HG03103 (cell line): ENCODE data around the gene RNF114.

Source experiments
- ATAC-seq: cut with Tn5 transposase; IDR thresholded peaks from one replicate; pipeline ENCODE4 v1.9.1; 2021; ENCODE audit warnings: low read depth; ENCODE audit not compliant: unreplicated experiment

Gene RNF114

DNA sequence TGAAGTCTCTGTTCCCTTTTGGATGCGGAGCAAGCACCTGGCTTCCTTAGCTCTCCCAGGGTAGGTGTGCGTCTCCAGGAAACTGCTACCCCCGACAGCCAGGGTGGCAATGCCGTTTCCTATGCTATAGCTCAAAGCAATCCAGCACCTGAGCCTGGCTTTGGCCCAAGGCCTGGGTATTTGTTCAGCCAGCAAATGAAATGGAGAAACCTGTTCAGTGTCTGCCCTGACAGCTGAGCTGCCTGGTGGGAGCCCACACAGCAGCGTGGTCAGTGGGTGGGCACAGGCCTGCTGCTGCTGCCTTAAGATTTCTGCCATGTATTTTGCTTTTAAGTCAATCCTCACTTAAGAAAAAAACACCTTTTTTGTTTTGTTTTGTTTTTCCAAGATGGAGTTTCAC lies 34.6 kb upstream of the RNF114 start:
- ATAC-seq, result no peak

DNA sequence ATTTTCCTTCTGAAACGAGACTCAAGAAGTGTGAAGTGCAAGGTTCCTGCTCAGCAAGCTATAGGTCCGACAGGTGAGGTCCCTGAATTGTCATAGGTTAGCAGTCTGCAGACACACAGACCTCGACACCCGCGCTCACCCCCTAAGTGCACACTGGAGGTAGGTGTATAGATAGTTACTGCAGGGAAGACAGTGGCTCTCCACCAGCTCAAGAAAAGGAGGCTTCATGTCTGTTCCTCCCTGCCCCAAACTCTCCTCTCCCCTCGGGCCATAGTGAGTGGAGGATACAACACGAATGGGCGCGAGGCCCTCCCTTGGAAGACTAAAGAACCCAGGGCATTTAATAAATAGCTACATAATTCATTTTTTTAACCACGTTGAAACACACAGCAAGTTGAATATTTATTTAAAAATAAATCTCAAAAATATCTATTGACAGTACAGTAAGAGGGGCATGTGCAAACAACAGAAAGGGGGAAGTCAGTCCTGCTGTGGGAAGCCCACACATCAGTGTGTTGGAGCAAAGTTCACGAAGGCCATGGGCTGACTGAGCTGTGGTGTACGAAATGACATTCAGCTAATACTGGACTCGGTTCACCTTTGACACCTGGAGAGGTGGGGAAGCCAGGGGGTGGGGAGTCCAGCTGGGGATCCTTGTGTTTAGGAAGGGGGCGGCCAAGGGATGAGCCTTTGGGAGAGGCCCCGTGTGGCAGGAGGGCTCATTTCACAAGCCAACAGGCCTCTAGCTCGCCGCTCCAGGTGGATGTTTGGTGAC lies 31.6 kb upstream of the RNF114 start:
- no peak for ATAC-seq

DNA sequence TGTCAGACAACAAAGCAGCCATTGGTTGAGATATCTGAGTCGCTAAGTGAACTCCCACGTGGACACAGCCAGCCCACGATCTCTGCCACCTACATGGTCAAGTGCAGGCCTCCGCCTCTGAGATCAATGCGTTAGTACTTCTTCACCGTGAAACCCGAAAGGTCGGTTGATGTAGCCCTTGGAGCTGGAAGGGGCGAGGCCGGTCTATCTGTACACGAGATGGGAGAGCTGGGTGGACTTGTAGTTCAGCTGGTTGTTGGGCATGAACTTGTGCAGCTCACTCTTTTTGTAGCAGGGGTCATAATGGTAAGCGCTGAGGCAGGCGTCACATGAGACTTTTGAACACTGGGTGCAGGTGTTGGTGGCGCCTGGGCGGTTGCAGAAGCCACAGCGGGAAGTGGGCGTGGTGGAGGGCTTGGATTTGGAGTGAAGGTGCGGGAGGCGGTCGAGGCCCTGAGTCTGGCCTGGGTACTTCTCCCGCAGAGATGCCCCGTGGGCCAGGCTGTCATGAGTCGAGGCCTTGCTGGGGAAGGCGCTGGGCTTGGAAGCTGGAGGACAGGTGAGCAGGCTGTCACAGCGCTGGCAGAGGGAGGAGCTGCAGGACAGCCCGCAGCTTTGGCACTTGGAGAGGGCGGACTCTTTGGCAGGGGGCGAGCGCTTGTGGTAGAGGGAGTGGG lies 30.6 kb upstream of the RNF114 start:
- no peak for ATAC-seq

DNA sequence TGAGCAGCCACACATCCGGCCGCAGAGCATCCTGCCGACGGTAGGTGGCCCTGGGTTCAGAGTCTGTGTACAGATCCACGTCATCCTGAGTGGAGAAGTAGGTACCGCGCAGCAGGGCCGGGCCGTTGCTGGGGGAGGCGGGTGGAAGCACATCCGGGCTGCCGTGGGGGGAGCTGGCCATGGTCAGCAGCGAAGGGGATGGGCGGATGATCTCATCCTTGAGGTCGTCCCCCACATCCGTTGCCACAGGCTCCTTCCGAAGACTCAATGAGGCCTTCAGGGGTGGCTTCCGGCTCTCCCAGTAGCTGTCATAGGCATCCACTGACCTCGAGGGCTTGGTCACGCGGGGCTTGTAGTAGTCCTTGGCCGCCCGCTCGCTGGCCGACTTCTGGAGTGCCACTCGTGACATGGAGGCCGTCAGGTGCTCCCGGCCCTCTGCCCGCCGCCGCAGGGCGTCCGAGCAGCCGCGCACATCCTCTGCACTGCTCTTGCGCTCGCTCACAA lies 30.0 kb upstream of the RNF114 start:
- no peak for ATAC-seq

DNA sequence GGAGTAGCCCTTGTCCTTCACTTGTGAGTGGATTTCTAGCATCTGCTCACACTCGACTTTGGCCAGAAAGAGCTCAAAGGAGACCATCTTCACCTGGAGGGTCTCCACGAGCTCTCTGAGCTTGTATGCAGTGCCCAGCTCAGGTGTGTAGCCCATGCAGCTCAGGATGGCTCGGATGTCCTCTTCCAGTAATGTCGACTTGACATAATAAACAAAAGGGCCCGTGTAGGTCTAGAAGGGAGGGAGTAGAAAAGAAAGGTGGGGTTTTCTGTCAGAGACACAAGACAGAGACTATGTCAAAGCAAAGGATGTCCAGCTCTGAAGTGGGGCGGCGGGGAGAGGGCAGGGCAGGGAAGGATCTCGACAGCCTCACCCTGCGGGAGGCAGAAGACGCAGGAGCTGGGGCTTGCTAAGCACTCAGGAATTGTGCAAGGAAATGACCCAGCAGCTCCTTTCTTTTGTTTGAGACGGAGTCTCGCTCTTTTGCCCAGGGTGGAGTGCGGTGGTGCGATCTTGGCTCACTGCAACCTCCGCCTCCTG lies 29.5 kb upstream of the RNF114 start:
- ATAC-seq, result no peak

DNA sequence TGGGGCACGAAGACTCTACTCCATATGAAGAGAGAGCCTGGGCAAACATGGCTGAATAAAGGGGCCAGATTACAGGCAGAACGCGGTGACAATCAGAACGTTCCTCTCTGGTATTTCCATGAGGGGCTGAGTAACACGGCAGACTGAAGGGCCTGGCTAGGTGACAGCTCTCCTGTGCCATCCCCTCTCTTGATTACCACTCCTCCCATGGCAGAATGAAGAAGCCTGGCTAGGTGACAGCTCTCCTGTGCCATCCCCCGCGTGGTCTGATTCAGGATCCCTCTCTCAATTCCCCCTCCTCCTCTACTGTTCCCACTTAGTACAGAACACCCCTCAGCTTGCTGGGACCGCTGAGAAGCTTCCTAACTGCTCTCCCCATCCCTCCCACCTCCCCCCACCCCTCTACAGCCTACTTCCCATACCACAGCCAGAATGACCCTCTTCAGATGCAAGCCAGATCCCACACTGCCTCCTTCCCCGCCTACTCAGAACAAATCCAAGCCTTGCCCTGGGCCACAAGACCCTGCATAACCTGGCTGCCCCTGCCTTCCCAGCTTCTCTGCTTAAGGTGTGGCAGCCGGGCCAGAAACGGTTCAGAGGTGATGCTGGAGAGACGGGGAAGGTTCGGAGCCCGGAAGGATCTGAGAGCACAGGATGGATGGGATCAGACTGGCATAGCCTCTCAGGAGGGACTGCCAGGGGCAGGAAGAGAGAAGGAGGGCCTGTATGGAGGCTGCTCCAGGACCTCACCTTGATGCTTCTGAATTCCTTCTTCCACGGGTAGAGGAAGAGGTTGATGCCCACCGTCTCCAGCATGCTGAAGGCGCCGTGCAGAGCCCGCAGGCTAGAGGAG lies 28.6 kb upstream of the RNF114 start:
- no peak for ATAC-seq

DNA sequence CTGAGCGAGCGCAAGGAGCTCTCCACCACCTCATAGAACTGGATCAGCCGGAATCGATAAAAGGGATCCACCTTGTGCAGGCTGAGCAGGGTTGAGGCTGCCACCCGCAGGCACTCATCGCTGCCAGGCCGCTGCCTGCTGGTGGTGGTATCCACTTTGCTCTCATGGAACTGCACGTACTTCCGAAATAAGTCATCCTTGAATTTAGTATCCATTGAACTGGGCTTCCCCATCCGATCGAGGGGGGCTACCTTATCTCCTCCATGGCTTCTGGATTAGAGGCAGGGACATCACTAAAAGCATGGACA lies 28.0 kb upstream of the RNF114 start:
- ATAC-seq, result no peak

DNA sequence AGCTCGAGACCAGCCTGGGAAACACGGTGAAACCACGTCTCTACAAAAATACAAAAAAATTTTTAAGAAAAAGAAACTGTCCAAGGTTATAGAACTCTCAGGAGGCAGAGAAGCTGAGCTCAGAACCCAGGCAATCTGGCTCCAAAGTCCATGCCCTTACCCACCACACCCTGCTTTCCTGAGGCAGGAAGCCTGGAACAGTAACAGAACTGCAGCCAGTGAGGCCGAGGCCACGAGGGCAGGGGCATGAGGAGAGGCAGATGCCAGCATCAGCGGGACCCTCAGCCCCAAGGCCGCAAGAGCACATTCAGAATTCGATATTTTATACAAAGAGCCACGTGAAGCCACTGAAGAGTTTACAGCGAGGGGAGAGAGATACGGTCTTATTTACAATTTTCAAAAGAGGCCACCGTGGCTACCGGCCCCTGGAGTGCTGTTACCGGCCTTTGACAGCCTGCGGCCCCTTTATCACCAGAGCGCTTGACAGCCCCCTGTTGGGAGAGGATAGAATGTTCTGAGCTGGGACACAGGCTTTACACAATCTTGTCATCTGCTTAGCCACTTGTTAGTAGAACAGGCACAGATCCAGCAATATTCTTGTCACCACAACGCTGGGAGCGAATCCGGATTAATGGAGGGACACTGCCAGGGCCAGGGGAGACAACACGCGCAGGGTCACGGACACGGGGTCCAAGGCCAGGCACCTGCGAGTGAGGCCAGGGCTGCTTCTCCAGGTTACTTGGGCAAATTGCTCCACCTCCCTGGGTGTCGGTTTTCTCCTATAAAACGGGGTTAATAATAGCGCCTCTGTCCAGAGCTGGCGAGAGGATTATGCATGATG lies 26.5 kb upstream of the RNF114 start:
- ATAC-seq, result no peak

DNA sequence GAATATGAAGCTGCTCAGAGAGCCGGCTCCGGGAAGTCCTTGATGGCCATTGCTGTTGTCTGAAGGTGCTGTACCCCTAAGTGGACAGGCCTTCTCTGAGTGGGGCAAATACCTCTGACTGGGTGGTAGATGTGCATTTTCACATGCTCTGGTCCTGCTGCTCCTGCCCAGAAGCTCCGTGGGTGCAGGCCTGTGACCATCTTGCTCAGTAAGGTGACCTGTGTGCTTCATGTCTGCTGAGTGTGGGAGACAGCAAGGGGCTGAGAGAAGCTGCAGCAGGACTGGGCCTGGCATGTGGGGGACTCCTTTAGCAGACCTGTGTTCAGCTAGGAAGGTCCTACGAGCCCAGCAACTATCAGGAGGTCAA lies 25.9 kb upstream of the RNF114 start:
- no peak for ATAC-seq

DNA sequence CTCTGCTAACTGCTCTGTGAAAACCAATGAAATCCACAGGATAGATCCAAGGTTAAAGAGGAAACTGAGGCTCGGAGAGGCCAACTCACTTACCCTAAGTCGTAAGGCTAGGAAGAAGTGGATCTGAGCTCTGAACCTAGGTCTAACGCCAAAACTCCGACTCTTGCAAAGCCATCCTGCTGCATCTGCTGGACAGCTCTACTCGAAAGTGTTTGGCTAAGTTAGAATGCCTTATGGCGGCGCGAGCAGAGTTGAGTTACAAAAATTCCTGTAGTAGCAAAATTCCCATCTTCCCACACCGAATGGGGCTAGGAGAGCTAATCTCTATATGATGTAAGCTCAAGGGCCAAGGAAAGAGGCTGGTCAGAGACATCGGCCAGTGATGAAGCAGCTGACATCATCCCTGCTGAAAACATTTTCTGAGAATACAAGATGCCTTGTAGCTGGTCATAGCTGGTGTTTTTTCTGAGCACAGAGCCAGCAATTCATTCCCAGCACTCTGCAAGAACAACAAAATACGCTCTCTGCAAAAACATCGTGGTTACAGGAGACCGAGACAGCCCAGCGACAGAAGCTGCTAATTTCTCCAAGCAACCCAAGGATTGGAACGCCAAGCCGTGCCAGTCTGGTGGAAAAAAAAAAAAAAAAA lies 22.7 kb upstream of the RNF114 start:
- no peak for ATAC-seq

DNA sequence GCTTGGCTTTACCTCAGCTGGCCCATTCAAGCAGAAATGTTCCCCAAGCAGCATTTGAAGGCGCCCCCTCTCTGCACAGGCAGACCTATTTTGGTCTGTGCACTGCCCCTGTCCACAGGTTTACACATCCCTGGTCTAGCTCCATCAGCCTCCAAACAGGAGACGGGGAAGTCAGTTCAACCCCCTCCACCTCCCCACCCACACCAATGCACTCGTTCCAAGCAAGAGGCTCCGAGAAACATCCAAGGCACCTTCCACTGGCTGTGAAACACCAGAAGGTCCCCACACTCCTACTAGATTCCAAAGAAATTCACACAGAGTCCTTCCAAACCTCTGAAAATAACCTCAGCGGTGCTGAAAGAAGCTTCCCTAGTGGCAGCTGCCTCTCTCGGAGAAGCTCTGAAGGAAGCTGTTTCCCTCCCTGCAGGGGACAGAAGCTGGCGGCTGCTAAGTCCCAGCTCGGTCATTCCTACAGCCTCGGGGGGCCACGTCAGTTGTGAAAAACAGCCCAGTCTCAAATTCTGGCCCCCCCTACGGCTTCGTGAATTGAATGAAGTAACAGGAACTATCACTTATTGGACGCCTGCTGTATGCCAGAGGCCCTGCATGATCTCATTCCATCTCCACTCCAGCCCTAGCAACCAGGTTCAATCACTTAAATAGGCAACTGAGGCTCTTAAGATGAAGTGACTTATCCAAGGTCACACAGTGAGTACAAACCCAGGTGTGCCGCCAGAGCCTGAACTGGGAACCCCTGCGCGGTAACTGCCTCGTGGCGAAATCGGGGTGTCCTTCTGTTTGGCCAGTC lies 21.7 kb upstream of the RNF114 start:
- ATAC-seq, result no peak

DNA sequence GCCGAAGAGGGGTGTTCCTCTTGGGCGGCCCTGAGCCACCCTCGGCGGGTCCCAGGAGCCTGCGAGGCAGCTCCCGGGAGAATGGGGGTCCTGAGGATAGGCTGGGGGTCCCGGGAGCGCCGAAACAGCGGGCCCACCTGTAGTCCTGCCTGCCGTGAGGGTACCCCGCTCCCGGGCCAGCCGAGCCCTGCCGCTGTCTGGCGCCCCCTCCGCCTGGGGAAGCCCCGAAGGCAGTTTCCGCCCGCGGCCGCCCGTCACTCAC lies 21.1 kb upstream of the RNF114 start:
- peak; percentile 40 for ATAC-seq

DNA sequence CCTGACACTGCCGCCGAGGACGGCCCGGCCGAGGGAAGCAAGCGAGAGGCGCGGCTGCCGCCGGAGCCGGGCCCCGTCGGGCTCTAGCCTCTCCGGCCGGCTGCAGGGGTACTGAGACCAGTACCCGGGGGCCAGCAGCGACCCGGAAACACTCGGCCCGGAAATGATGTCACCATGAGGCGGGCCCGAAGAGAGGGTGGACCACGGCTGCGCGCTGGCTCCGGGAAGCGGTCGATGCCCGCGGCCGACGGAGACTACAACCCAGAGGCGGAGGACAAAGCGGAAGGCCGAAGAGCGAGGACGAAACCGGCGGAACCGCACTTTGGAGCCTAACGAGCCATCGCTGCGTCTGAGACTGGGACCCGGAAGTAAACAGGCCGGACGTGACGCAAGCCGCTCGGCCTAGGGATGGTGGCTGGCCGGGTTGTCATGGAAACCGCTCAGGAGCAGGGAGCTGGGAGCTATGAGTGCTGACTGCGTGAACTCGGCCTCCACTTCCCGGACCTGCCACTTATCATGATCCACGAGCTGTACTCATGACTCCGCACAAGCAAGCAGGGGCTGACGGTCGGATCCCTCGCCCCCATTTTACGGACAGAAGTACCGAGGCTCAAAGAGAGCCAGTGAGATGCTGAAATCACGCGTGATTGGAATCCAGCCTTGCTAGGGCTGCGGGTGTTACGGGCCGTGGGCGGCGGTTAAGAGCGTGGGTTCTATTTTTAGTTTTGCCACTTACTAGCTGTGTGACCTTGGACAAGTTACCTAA lies 20.6 kb upstream of the RNF114 start, which contains the start of gene SPATA2:
Gene SPATA2, minus strand, starts transcription at position 150 of the 766 bp plus-strand sequence. CDS start 7,039 bp downstream, outside the sequence.
- peak; percentile 80 for ATAC-seq

DNA sequence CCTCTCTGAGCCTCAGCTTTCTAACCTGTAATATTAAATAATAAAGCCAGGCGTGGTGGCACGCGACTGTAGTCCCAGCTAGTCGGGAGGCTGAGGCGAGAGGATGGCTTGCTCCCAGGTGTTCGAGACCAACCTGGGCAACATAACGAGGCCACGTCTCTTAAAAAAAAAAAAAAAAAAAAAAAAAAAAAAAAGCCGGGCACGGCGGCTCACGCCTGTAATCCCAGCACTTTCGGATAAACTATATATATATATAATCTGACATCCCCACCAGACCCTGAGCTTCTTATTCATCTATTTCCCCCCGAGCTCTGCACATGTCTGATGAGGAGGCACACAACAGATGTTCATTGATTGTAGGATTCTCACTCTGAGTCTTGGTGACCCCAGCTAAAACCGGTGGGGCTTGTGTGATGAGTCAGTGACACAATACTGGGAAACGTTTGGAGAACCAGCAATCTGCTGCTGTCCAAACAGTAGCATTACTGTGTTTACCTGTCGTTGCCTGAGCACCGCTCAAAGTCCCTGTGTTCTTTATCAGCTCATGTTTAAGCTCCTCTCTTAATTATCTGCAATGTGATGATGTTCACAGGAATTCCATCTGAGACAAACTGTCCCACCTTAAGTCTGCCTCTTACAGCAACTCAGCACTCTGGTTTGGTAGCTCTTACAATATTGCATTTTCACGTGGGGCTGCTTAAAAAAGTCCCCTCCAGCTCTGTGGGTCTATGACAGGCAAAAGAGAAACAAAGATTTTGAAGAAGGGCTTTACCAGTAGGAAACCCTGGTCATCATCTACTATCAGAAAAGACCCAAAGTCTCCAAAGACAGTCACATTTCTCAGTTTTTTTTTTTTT lies 19.8 kb upstream of the RNF114 start:
- no peak for ATAC-seq

DNA sequence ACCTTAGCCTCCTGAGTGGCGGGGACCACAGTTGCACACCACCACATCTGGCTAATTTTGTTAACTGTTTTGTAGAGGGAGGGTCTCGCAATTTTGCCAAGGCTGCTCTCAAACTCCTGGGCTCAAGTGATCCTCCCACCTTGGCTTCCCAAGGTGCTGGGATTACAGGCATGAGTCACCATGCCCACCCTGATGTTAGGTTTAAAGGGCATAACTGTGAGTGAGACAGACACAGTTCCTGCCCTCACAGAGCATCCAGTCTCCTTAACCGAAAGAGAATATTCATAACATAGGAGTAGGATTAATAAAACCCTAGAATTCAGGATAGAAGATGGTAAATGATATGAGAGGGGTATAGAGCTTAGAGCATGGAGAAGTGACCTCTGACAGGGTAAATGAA lies 17.8 kb upstream of the RNF114 start:
- no peak for ATAC-seq

DNA sequence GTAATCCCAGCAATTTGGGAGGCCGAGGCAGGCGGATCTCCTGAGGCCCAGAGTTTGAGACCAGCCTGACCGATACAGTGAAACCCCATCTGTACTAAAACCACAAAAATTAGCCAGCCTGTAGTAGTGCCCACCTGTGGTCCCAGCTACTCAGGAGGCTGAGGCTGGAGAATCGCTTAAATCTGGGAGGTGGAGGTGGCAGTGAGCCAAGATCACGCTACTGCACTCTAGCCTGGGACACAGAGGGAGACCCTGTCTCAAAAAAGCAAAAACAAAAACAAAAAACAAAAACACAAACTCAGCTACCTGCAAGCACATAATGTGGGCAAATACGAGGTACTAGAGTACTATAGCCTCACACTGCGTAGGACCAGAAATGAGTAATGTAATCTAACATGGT lies 17.2 kb upstream of the RNF114 start:
- no peak for ATAC-seq

DNA sequence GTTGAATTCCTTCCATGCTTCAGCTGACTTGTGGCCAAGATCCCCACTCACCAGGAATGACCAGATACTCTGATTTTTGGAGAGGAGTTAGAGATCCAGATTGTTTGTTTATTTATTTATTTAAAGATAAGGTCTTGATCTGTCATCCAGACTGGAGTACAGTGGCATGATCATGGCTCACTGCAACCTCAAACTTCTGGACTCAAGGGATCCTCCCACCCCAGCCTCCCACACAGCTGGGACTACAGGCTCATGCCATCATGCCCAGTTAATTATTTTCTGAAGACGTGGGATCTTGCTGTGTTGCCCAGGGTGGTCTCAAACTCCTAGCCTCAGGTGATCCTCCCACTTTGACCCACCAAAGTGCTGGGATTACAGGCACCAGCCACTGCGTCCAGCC lies 16.7 kb upstream of the RNF114 start:
- ATAC-seq, result no peak
